Loucy (cell line): ENCODE measurements around the gene TMEM53.

Experiments
- H2AFZ ChIP-seq: fragments of 200-600 bp; sonication (generic); 2 replicates; pipeline ENCODE4 v1.6.0; 2016; ENCODE audit warnings: antibody characterized with exemption, mild to moderate bottlenecking, low read length, moderate library complexity
- H3F3A ChIP-seq: fragments of 200-600 bp; 2 replicates; pipeline ENCODE4 v1.6.0; 2016; ENCODE audit warnings: antibody characterized with exemption, low read depth, mild to moderate bottlenecking
- H3K27me3 ChIP-seq: fragments of 200-600 bp; sonication (generic); 2 replicates; pipeline ENCODE4 v1.6.1; 2014; ENCODE audit warnings: low read length, mild to moderate bottlenecking; ENCODE audit not compliant: insufficient read depth, poor library complexity, severe bottlenecking
- H3K36me3 ChIP-seq: fragments of 200-600 bp; sonication (generic); 2 replicates; pipeline ENCODE4 v1.6.1; 2016; ENCODE audit warnings: low read length; ENCODE audit not compliant: insufficient read depth
- H3K4me1 ChIP-seq: fragments of 200-600 bp; sonication (generic); 2 replicates; pipeline ENCODE4 v1.5.1; 2014; ENCODE audit warnings: low read length, mild to moderate bottlenecking; ENCODE audit not compliant: insufficient read depth, poor library complexity, severe bottlenecking
- H3K4me2 ChIP-seq: fragments of 200-600 bp; sonication (generic); 2 replicates; pipeline ENCODE4 v1.6.0; 2014; ENCODE audit warnings: antibody characterized with exemption, low read length, low read depth, mild to moderate bottlenecking; ENCODE audit not compliant: poor library complexity, severe bottlenecking
- H3K4me3 ChIP-seq: fragments of 200-600 bp; sonication (generic); 2 replicates; pipeline ENCODE4 v1.5.1; 2014; ENCODE audit warnings: low read length, mild to moderate bottlenecking, mixed read lengths; ENCODE audit not compliant: poor library complexity, severe bottlenecking
- H3K79me2 ChIP-seq: fragments of 200-600 bp; sonication (generic); 2 replicates; pipeline ENCODE4 v1.6.1; 2014; ENCODE audit warnings: low read length; ENCODE audit not compliant: insufficient read depth
- H3K9ac ChIP-seq: fragments of 200-600 bp; sonication (generic); 2 replicates; pipeline ENCODE4 v1.6.0; 2014; ENCODE audit warnings: mild to moderate bottlenecking, low read depth, low read length, moderate library complexity; ENCODE audit not compliant: poor library complexity, severe bottlenecking
- H3K9me2 ChIP-seq: fragments of 200-600 bp; sonication (generic); replicated peaks from 2 replicates; pipeline ENCODE4 v1.6.1; 2016; ENCODE audit warnings: low read depth, low read length, mixed read lengths
- H3K9me3 ChIP-seq: fragments of 200-600 bp; sonication (generic); 2 replicates; pipeline ENCODE4 v1.6.1; 2014; ENCODE audit warnings: mild to moderate bottlenecking, antibody characterized with exemption, low read length, low read depth; ENCODE audit not compliant: insufficient read depth
- H4K20me1 ChIP-seq: fragments of 200-600 bp; sonication (generic); 2 replicates; pipeline ENCODE4 v1.6.0; 2014; ENCODE audit warnings: antibody characterized with exemption, low read length, mild to moderate bottlenecking; ENCODE audit not compliant: insufficient read depth, poor library complexity, severe bottlenecking
- EZH2phosphoT487 ChIP-seq: fragments of 200-600 bp; IDR thresholded peaks from 2 replicates; pipeline ENCODE4 v1.6.1; 2018; ENCODE audit warnings: antibody characterized with exemption, mild to moderate bottlenecking, moderate library complexity, borderline replicate concordance
- TF ChIP-seq, protein P1 (sequence below): fragments of 200-600 bp; sonication (generic); conservative IDR thresholded peaks from 2 replicates; pipeline ENCODE4 v1.5.1; 2014; ENCODE audit warnings: mild to moderate bottlenecking, antibody characterized with exemption, low read length

TMEM53 gene

GRCh38 chr1:44661781-44662682 is 12.2 kb downstream of the TMEM53 start:
- Histone ChIP-seq H3K9me2 (no peaks in the 10 kb centered on the region), H3K9ac (no peak overlapping the region), H3K4me2 (no peak overlapping the region), H2AFZ (no peak overlapping the region), H3K36me3 (no peaks in the 10 kb centered on the region), H3K27me3 (no peaks in the 10 kb centered on the region), H3K79me2 (no peaks in the 10 kb centered on the region), H3F3A (no peaks in the 10 kb centered on the region; the same call in 1 of the 2 replicates), H3K4me3 (no peak overlapping the region), H3K9me3 (no peaks in the 10 kb centered on the region), H4K20me1 (no peaks in the 10 kb centered on the region), H3K4me1 (peaks cover 4% of the 10 kb centered on the region)
- TF ChIP-seq, protein P1, sequence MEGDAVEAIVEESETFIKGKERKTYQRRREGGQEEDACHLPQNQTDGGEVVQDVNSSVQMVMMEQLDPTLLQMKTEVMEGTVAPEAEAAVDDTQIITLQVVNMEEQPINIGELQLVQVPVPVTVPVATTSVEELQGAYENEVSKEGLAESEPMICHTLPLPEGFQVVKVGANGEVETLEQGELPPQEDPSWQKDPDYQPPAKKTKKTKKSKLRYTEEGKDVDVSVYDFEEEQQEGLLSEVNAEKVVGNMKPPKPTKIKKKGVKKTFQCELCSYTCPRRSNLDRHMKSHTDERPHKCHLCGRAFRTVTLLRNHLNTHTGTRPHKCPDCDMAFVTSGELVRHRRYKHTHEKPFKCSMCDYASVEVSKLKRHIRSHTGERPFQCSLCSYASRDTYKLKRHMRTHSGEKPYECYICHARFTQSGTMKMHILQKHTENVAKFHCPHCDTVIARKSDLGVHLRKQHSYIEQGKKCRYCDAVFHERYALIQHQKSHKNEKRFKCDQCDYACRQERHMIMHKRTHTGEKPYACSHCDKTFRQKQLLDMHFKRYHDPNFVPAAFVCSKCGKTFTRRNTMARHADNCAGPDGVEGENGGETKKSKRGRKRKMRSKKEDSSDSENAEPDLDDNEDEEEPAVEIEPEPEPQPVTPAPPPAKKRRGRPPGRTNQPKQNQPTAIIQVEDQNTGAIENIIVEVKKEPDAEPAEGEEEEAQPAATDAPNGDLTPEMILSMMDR = no peak
- TF ChIP-seq EZH2phosphoT487 = no peak

DNA sequence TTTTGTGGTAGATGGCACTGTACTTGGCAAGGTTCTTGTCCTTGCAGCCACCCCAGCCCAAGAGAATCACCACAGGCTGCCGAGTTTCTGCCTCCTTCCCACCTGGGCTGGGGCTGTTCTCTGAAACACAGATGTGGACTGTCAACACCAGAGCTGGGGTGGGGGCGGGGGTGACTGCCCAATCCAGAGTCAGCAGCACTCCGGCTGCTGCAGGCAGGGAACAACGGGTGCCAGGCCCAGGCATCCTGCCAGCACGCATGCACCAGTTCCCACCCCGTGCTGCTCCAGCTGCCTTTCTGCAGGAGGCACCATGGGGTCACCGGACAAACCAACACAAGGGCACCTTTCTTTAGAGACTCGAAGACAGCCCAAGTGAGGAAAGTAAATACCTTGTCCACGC is 14.1 kb downstream of the TMEM53 start:
- no peaks in the 10 kb centered on the region for H3F3A ChIP-seq
- no peaks in the 10 kb centered on the region for H3K36me3 ChIP-seq
- no peaks in the 10 kb centered on the region for H3K27me3 ChIP-seq
- no peaks in the 10 kb centered on the region for H3K79me2 ChIP-seq
- H2AFZ ChIP-seq = no peak overlapping the region
- H3K9ac ChIP-seq = no peak overlapping the region
- no peak for TF ChIP-seq EZH2phosphoT487
- no peaks in the 10 kb centered on the region for H3K9me2 ChIP-seq
- H3K4me2 ChIP-seq = no peak overlapping the region
- peaks cover 4% of the 10 kb centered on the region for H3K4me1 ChIP-seq
- no peaks in the 10 kb centered on the region for H3K9me3 ChIP-seq
- no peaks in the 10 kb centered on the region for H4K20me1 ChIP-seq
- no peak overlapping the region for H3K4me3 ChIP-seq

- Histone ChIP-seq H4K20me1 (no peaks in the 10 kb centered on the region), H3K36me3 (no peaks in the 10 kb centered on the region; the same call in 1 of the 2 replicates), H2AFZ (no peak overlapping the region), H3K27me3 (no peaks in the 10 kb centered on the region), H3K9me3 (no peaks in the 10 kb centered on the region), H3F3A (no peaks in the 10 kb centered on the region), H3K4me3 (no peak overlapping the region), H3K79me2 (no peaks in the 10 kb centered on the region), H3K4me1 (peaks cover 4% of the 10 kb centered on the region), H3K9ac (no peak overlapping the region), H3K9me2 (no peaks in the 10 kb centered on the region), H3K4me2 (no peak overlapping the region)
- TF ChIP-seq EZH2phosphoT487 = no peak
- TF ChIP-seq, protein P1 = no peak
Observed at GRCh38 chr1:44659566-44659965, 14.7 kb downstream of the TMEM53 start.
